ENCODE results near the gene P2RX5. TPM values are rescaled to one million over a fixed set of nuclear protein-coding genes. Genes with fewer than 3 reads are reported as not detected.

The P2RX5 gene
- total and polyA plus RNA-seq, 8 donors: 1.1 to 37.5 (median 5.9) TPM; not detected in 2

- Histone ChIP-seq H3K9me3 (no peaks in the 10 kb centered on the region), H3K36me3 (peaks cover 5 to 82% (median 69%) of the 10 kb centered on the region in 4 donors)
- no peak for DNase-seq
Observed at GRCh38 chr17:3645310-3645709, 50.6 kb downstream of the P2RX5 start.

GRCh38 chr17:3643889-3644349 is 52.0 kb downstream of the P2RX5 start:
- Histone ChIP-seq H3K4me3 (no peak overlapping the region), H3K9me3 (no peaks in the 10 kb centered on the region), H3K27me3 (no peaks in the 10 kb centered on the region), H3K4me1 (peaks cover 4 to 34% (median 20%) of the 10 kb centered on the region in 4 donors), H3K27ac (no peak overlapping the region), H3K36me3 (peaks cover 2 to 75% (median 56%) of the 10 kb centered on the region in 4 donors)
- 85 to 95% (median 92%) methylated on average over 4 of the region's 4 CpGs for WGBS, 5 donors
- TF ChIP-seq, protein P1, sequence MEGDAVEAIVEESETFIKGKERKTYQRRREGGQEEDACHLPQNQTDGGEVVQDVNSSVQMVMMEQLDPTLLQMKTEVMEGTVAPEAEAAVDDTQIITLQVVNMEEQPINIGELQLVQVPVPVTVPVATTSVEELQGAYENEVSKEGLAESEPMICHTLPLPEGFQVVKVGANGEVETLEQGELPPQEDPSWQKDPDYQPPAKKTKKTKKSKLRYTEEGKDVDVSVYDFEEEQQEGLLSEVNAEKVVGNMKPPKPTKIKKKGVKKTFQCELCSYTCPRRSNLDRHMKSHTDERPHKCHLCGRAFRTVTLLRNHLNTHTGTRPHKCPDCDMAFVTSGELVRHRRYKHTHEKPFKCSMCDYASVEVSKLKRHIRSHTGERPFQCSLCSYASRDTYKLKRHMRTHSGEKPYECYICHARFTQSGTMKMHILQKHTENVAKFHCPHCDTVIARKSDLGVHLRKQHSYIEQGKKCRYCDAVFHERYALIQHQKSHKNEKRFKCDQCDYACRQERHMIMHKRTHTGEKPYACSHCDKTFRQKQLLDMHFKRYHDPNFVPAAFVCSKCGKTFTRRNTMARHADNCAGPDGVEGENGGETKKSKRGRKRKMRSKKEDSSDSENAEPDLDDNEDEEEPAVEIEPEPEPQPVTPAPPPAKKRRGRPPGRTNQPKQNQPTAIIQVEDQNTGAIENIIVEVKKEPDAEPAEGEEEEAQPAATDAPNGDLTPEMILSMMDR (IDR thresholded peaks at IDR 0.05): no peak
- TF ChIP-seq EP300 (IDR thresholded peaks at IDR 0.05) (no peak), POLR2AphosphoS5 (IDR thresholded peaks at IDR 0.05) (no peak), POLR2A (IDR thresholded peaks at IDR 0.05) (no peak)
- intact Hi-C loops (cut with DNase I; ENCODE audit: low total_unique reads): no loop called here
- no peak for DNase-seq

More at GRCh38 chr17:3645310-3645709, 50.6 kb downstream of the P2RX5 start:
- 55 to 83% (median 82%) methylated on average over 5 of the region's 5 CpGs for WGBS, 5 donors
- H3K4me3 ChIP-seq: no peak overlapping the region
- H3K4me1 ChIP-seq: peaks cover 4 to 25% (median 14%) of the 10 kb centered on the region in 4 donors
- no peak for TF ChIP-seq POLR2AphosphoS5 (IDR thresholded peaks at IDR 0.05)
- no peak for TF ChIP-seq EP300 (IDR thresholded peaks at IDR 0.05)
- TF ChIP-seq, protein P1 (IDR thresholded peaks at IDR 0.05): no peak
- H3K27ac ChIP-seq: no peak overlapping the region
- intact Hi-C loops (cut with DNase I; ENCODE audit: low total_unique reads): no loop called here
- H3K27me3 ChIP-seq: no peaks in the 10 kb centered on the region

- TF ChIP-seq POLR2AphosphoS5 (IDR thresholded peaks at IDR 0.05): peak in 1 of 3 donors; percentile 79
- no peak for TF ChIP-seq POLR2A (IDR thresholded peaks at IDR 0.05)
- intact Hi-C loops (cut with DNase I; ENCODE audit: low total_unique reads): no loop called here
- H3K27ac ChIP-seq: peak overlapping the region; percentile 29 to 72 (median 62)
- H3K36me3 ChIP-seq: peaks cover 0 to 59% (median 36%) of the 10 kb centered on the region in 4 donors
- WGBS, 5 donors: 39 to 73% (median 49%) methylated on average over 19 of the region's 19 CpGs
- peak; percentile 42 to 78 for DNase-seq
- no peak overlapping the region for H3K4me3 ChIP-seq
- H3K27me3 ChIP-seq: no peaks in the 10 kb centered on the region
- no peaks in the 10 kb centered on the region for H3K9me3 ChIP-seq
- H3K4me1 ChIP-seq: peaks cover 4 to 46% (median 31%) of the 10 kb centered on the region in 4 donors
Observed at GRCh38 chr17:3641717-3642486, 54.1 kb downstream of the P2RX5 start.

DNA sequence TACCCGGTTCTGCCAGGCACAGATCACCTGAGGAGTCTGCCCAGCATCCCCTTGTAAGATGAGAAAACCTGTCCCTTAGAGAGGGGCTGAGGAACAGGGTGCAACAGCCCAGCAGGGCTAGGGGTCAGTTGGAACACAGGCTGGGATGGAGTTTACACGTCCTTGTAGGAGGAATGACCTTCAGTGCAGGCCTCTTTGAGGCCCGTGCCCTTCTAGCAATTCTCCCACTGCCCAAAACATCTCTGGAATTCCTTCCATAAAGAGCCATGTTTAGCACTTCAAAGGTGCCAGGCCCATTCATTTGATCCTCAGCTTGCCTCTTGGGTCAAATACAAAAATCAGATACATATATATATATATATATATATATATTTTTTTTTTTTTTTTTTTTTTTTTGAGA is 54.9 kb downstream of the P2RX5 start:
- intact Hi-C loops (cut with DNase I; ENCODE audit: low total_unique reads): no loop called here
- TF ChIP-seq EP300 (IDR thresholded peaks at IDR 0.05) (no peak), POLR2A (IDR thresholded peaks at IDR 0.05) (no peak), POLR2AphosphoS5 (IDR thresholded peaks at IDR 0.05) (no peak)
- TF ChIP-seq, protein P1 (IDR thresholded peaks at IDR 0.05): no peak

More for the DNA sequence above, 54.9 kb downstream of the P2RX5 start:
- H3K4me3 ChIP-seq: no peak overlapping the region
- peaks cover 0 to 54% (median 32%) of the 10 kb centered on the region in 4 donors for H3K36me3 ChIP-seq
- DNase-seq: no peak
- WGBS, 5 donors: 56 to 82% (median 67%) methylated on average over 3 of the region's 3 CpGs
- H3K27ac ChIP-seq: peak overlapping the region; percentile 22 to 72 (median 62)
- H3K9me3 ChIP-seq: no peaks in the 10 kb centered on the region
- H3K27me3 ChIP-seq: no peaks in the 10 kb centered on the region
- peaks cover 4 to 48% (median 34%) of the 10 kb centered on the region in 4 donors for H3K4me1 ChIP-seq
